Memory B cell (primary cell): ENCODE data around the gene ZNF101.
"Not testable (repeated sequence)": the region's sequence is repeated elsewhere in the genome, so short reads cannot be mapped to it uniquely, and the experiment has no call there.

Experiments used
- ATAC-seq: fragments of 150-1000 bp; cut with Tn5 transposase; 2 replicates; pipeline ENCODE4 v1.10.0; 2021; ENCODE audit warnings: low read depth, mild to moderate bottlenecking, moderate library complexity
- DNase-seq, 2 donors: peaks; one replicate each; pipeline ENCODE4 v3.0.0; 2022; ENCODE audit warnings: low spot score in 2 of 2
- H3K27ac Mint-ChIP-seq: one replicate; pipeline ENCODE4 v1.8.0; 2022; ENCODE audit warnings: mild to moderate bottlenecking, moderate library complexity, mixed read lengths
- H3K27me3 Mint-ChIP-seq: one replicate; pipeline ENCODE4 v1.8.0; 2022; ENCODE audit warnings: mixed read lengths
- H3K36me3 Mint-ChIP-seq: one replicate; pipeline ENCODE4 v1.8.0; 2022; ENCODE audit warnings: mild to moderate bottlenecking, mixed read lengths
- H3K4me1 Mint-ChIP-seq: one replicate; pipeline ENCODE4 v1.8.0; 2022; ENCODE audit warnings: mixed read lengths
- H3K4me3 Mint-ChIP-seq: one replicate; pipeline ENCODE4 v1.8.0; 2022; ENCODE audit warnings: mild to moderate bottlenecking, moderate library complexity, mixed read lengths
- H3K9me3 Mint-ChIP-seq: one replicate; pipeline ENCODE4 v1.8.0; 2022; ENCODE audit warnings: mixed read lengths

ZNF101 gene

GRCh38 chr19:19689023-19689422, 20.4 kb downstream of the ZNF101 start:
- not testable (repeated sequence) for H3K9me3 Mint-ChIP-seq, H3K4me3 Mint-ChIP-seq, H3K27me3 Mint-ChIP-seq, H3K4me1 Mint-ChIP-seq, ATAC-seq, DNase-seq, H3K27ac Mint-ChIP-seq
- H3K36me3 Mint-ChIP-seq, result peaks cover 11% of the 10 kb centered on the region

- H3K36me3 Mint-ChIP-seq, result peaks cover 4% of the 10 kb centered on the region
- H3K27ac Mint-ChIP-seq, result no peak overlapping the region
- H3K9me3 Mint-ChIP-seq, result no peaks in the 10 kb centered on the region
- no peak overlapping the region for H3K4me3 Mint-ChIP-seq
- H3K27me3 Mint-ChIP-seq, result no peaks in the 10 kb centered on the region
- no peak for ATAC-seq
- no peak for DNase-seq
- no peaks in the 10 kb centered on the region for H3K4me1 Mint-ChIP-seq
Measured at GRCh38 chr19:19691683-19692082, 23.0 kb downstream of the ZNF101 start.

- H3K4me3 Mint-ChIP-seq, result no peak overlapping the region
Measured at GRCh38 chr19:19696386-19696785, 27.7 kb downstream of the ZNF101 start.

GRCh38 chr19:19697589-19697988, 28.9 kb downstream of the ZNF101 start:
- H3K4me3 Mint-ChIP-seq, result no peak overlapping the region
- H3K27me3 Mint-ChIP-seq, result no peaks in the 10 kb centered on the region
- peaks cover 1% of the 10 kb centered on the region for H3K9me3 Mint-ChIP-seq
- H3K4me1 Mint-ChIP-seq, result no peaks in the 10 kb centered on the region
- peaks cover 7% of the 10 kb centered on the region for H3K36me3 Mint-ChIP-seq
- H3K27ac Mint-ChIP-seq, result no peak overlapping the region
- DNase-seq (no peak), ATAC-seq (no peak)

More at GRCh38 chr19:19696386-19696785, 27.7 kb downstream of the ZNF101 start:
- DNase-seq, result no peak
- Mint-ChIP-seq H3K4me1 (no peaks in the 10 kb centered on the region), H3K27ac (no peak overlapping the region), H3K9me3 (no peaks in the 10 kb centered on the region), H3K36me3 (peaks cover 5% of the 10 kb centered on the region), H3K27me3 (no peaks in the 10 kb centered on the region)
- ATAC-seq, result no peak

GRCh38 chr19:19700493-19700892, 31.9 kb downstream of the ZNF101 start:
- H3K27ac Mint-ChIP-seq, H3K9me3 Mint-ChIP-seq, ATAC-seq, H3K27me3 Mint-ChIP-seq, H3K4me3 Mint-ChIP-seq, H3K4me1 Mint-ChIP-seq, DNase-seq: not testable (repeated sequence)
- H3K36me3 Mint-ChIP-seq, result peaks cover 17% of the 10 kb centered on the region

GRCh38 chr19:19704836-19705235, 36.2 kb downstream of the ZNF101 start:
- Mint-ChIP-seq H3K36me3 (peaks cover 23% of the 10 kb centered on the region), H3K9me3 (peaks cover 7% of the 10 kb centered on the region), H3K4me3 (no peak overlapping the region), H3K4me1 (no peaks in the 10 kb centered on the region), H3K27me3 (no peaks in the 10 kb centered on the region), H3K27ac (no peak overlapping the region)
- DNase-seq (no peak), ATAC-seq (no peak)

GRCh38 chr19:19710506-19710905, 41.9 kb downstream of the ZNF101 start:
- Mint-ChIP-seq H3K4me3 (no peak overlapping the region), H3K27me3 (no peaks in the 10 kb centered on the region), H3K9me3 (peaks cover 11% of the 10 kb centered on the region), H3K27ac (no peak overlapping the region), H3K4me1 (no peaks in the 10 kb centered on the region), H3K36me3 (peaks cover 49% of the 10 kb centered on the region)
- ATAC-seq (no peak), DNase-seq (no peak)

- ATAC-seq (no peak), DNase-seq (no peak)
- Mint-ChIP-seq H3K27me3 (no peaks in the 10 kb centered on the region), H3K4me3 (no peak overlapping the region), H3K36me3 (peaks cover 53% of the 10 kb centered on the region), H3K9me3 (peaks cover 12% of the 10 kb centered on the region), H3K4me1 (no peaks in the 10 kb centered on the region), H3K27ac (no peak overlapping the region)
Measured at GRCh38 chr19:19711306-19711933, 42.8 kb downstream of the ZNF101 start.

- no peak for ATAC-seq
- Mint-ChIP-seq H3K36me3 (peaks cover 60% of the 10 kb centered on the region), H3K4me3 (no peak overlapping the region), H3K4me1 (no peaks in the 10 kb centered on the region), H3K9me3 (peaks cover 13% of the 10 kb centered on the region), H3K27ac (no peak overlapping the region), H3K27me3 (no peaks in the 10 kb centered on the region)
- no peak for DNase-seq
Measured at GRCh38 chr19:19711934-19712828, 43.5 kb downstream of the ZNF101 start.

GRCh38 chr19:19719798-19720197, 51.2 kb downstream of the ZNF101 start:
- H3K4me3 Mint-ChIP-seq, result no peak overlapping the region
- H3K4me1 Mint-ChIP-seq, result peaks cover 7% of the 10 kb centered on the region
- peaks cover 66% of the 10 kb centered on the region for H3K36me3 Mint-ChIP-seq
- no peak overlapping the region for H3K27ac Mint-ChIP-seq
- peaks cover 40% of the 10 kb centered on the region for H3K9me3 Mint-ChIP-seq
- DNase-seq, result no peak
- no peaks in the 10 kb centered on the region for H3K27me3 Mint-ChIP-seq
- no peak for ATAC-seq

- Mint-ChIP-seq H3K9me3 (peaks cover 42% of the 10 kb centered on the region), H3K27me3 (no peaks in the 10 kb centered on the region), H3K36me3 (peaks cover 64% of the 10 kb centered on the region), H3K4me1 (peaks cover 10% of the 10 kb centered on the region), H3K4me3 (no peak overlapping the region), H3K27ac (no peak overlapping the region)
- DNase-seq (no peak), ATAC-seq (no peak)
Measured at GRCh38 chr19:19721896-19722295, 53.3 kb downstream of the ZNF101 start.

GRCh38 chr19:19732579-19733501, 64.2 kb downstream of the ZNF101 start, which contains the start of gene ZNF14:
Gene ZNF14 (minus strand): TSS chr19:19733112. CDS start chr19:19732958, 154 bp downstream.
- DNase-seq (peak; percentile 75 to 87), ATAC-seq (peak; percentile 99)
- Mint-ChIP-seq H3K27ac (peak within 1 kb of the TSS; percentile 95), H3K4me1 (peaks cover 18% of the 10 kb centered on the region), H3K27me3 (no peaks in the 10 kb centered on the region), H3K4me3 (peak within 1 kb of the TSS; percentile 100), H3K9me3 (peaks cover 2% of the 10 kb centered on the region), H3K36me3 (peaks cover 18% of the 10 kb centered on the region)
